HG03039 (cell line): ENCODE data around the gene KCNE4.

Experiments used
- ATAC-seq: cut with Tn5 transposase; IDR thresholded peaks from one replicate; pipeline ENCODE4 v1.9.1; 2021; ENCODE audit warnings: mild to moderate bottlenecking, moderate library complexity; ENCODE audit not compliant: unreplicated experiment

KCNE4 gene

GRCh38 chr2:223040527-223040926, 11.5 kb upstream of the KCNE4 start:
- ATAC-seq = no peak

GRCh38 chr2:223041527-223042109, 10.4 kb upstream of the KCNE4 start:
- ATAC-seq = no peak

- ATAC-seq = no peak
These were observed 9.7 kb upstream of the KCNE4 start for GRCh38 chr2:223042284-223042683.

GRCh38 chr2:223042704-223043118, 9.3 kb upstream of the KCNE4 start:
- no peak for ATAC-seq

- no peak for ATAC-seq
These were observed 8.6 kb upstream of the KCNE4 start for GRCh38 chr2:223043164-223043941.

- no peak for ATAC-seq
These were observed 7.7 kb upstream of the KCNE4 start for GRCh38 chr2:223044092-223044836.

GRCh38 chr2:223044916-223045700, 6.9 kb upstream of the KCNE4 start:
- ATAC-seq = no peak

GRCh38 chr2:223046470-223047040, 5.4 kb upstream of the KCNE4 start:
- ATAC-seq = no peak

- ATAC-seq = no peak
These were observed 4.7 kb upstream of the KCNE4 start for GRCh38 chr2:223047260-223047761.

- ATAC-seq = no peak
These were observed 3.5 kb upstream of the KCNE4 start for GRCh38 chr2:223048519-223048918.

- no peak for ATAC-seq
These were observed 2.6 kb upstream of the KCNE4 start for GRCh38 chr2:223049356-223049755.

- no peak for ATAC-seq
These were observed 1.8 kb upstream of the KCNE4 start for GRCh38 chr2:223050188-223050587.

- no peak for ATAC-seq
These were observed 988 bp upstream of the KCNE4 start for GRCh38 chr2:223050900-223051504.

- no peak for ATAC-seq
These were observed 826 bp downstream of the KCNE4 start for GRCh38 chr2:223052548-223053483.

GRCh38 chr2:223053484-223054192, 1.6 kb downstream of the KCNE4 start:
- ATAC-seq = no peak

GRCh38 chr2:223054193-223054781, 2.3 kb downstream of the KCNE4 start:
- ATAC-seq = no peak

- ATAC-seq = no peak
These were observed 3.1 kb downstream of the KCNE4 start for GRCh38 chr2:223055140-223055539.

- ATAC-seq = no peak
These were observed 3.8 kb downstream of the KCNE4 start for GRCh38 chr2:223055836-223056235.
